Measurements from ENCODE around the gene R3HDM1.

- TF ChIP-seq POLR2A (IDR thresholded peaks at IDR 0.05) (no peak), CTCF (IDR thresholded peaks at IDR 0.05) (no peak)
Measured at GRCh38 chr2:135637456-135638087, 106.3 kb downstream of the R3HDM1 start.

All from body of pancreas (tissue), 4 donors.